Pons (tissue), 1 donor: Measurements from ENCODE around the gene TBC1D22A.
A peak's percentile ranks its signal among the peaks of the same experiment; 100 is the strongest.
"Not testable (repeated sequence)": the region's sequence is repeated elsewhere in the genome, so short reads cannot be mapped to it uniquely, and the experiment has no call there.

Experiments used
- DNase-seq: peaks from one replicate; pipeline ENCODE4 v3.0.0-alpha.2; 2016; ENCODE audit warnings: low spot score

The TBC1D22A gene

DNA sequence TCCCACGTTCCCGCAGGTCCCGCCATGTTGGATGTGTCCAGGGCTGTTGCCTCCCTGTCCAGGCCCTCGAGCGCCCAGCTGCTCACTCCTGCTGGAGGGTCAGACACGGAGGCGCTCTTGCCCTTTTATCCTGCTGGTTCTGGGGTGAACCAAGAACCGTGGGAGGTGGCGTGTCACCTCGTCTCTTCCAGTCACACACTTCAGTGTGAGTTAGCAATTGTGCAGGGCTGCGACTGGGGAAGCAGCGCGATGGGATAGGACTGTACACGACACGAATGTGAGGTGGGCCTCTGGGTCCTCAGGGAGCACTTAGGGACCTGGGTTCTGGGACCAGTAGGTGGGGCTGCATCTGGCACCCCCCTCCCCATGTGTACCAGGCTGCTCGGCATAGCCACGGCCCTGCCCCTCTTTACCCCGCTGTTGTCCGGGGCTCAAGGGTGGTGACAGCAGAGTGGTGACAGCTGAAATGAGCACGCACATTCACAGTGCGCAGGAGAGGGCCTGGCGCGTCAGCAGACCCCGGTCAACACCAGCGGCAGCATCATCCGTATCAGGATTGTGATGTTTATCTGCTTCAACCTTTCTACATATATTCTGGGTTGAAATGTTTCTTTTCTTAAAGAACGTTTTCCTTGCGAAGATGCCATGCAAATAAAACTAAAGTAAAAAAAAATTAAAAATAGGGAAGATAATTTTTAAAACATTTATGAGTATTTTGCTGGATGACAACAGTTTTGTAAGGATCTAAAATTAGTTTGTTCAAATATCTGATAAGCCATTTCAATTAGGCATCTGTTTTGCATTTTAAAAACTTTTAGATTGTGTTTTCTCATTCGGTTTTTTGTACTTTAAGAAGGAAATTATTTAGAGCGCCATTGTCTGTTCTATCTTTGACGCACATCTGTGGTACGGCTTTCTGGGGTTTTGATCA is 210.7 kb downstream of the TBC1D22A start:
- no peak for DNase-seq

- no peak for DNase-seq
Observed at GRCh38 chr22:46974077-46974476, 211.6 kb downstream of the TBC1D22A start.

DNA sequence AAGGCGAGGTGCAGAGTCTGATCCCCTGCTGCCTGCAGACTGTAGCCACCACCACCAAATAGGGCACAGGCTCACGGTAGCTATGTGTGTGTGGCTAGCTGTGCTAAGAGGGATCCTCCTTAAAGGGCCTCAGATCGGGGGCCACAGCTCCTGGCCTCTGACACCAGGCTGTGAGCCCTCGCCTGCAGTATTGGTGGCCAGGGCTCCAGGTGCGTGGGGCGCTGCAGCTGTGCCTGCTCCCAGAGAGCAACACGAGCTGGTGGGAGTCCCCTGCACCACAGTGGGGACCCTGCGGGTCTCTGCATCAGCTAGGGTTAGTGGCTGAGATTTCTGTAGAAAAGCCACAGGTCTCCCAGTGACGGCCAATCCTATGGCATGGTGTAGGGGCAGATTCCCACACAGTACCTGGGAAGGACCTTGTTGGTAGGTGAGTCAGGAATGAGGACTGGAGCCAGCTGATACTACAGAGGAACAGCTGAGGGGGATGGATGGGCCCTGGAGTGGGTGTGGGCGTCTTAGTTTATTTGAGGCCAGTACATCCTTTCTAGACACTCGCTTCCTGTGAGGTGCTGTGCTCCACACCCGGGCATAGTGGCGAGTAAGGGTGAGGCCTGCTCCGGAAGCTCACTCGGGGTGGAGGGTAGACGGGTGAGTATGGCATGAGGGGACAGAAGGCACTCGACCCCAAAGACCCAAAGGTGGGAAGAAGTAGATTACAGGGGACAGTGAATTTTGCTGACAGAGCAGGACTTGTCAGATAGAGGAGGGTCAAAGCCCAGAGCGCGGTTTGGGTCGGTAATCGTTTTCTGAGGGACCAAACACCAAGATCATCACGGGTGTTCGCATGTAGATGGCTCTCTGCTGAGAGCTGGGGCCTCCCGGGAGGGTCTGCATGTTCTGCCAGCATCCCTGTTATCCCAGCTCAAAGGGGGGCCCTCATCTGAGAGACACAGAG is 212.5 kb downstream of the TBC1D22A start:
- no peak for DNase-seq

DNA sequence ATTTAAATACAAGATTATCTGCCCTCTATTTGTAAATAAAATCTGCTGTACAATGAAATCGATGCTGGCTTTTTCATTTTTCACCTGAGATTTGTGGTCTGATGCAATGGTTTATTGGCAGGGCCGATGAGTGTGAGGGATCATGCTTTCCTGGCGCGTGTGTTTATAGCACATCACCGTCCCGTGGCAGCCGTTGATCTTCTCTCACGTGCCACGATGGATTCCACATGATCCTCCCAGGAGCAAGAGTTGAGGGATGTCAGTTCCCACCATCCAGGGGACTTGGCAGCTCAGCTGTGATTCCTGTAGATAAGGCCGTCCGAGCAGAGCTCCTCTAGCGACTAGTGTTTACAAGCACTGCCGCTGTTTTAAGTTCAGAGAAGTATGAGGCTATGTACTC is 213.7 kb downstream of the TBC1D22A start:
- DNase-seq = no peak

GRCh38 chr22:46976598-46976997 is 214.1 kb downstream of the TBC1D22A start:
- peak; percentile 6 for DNase-seq

DNA sequence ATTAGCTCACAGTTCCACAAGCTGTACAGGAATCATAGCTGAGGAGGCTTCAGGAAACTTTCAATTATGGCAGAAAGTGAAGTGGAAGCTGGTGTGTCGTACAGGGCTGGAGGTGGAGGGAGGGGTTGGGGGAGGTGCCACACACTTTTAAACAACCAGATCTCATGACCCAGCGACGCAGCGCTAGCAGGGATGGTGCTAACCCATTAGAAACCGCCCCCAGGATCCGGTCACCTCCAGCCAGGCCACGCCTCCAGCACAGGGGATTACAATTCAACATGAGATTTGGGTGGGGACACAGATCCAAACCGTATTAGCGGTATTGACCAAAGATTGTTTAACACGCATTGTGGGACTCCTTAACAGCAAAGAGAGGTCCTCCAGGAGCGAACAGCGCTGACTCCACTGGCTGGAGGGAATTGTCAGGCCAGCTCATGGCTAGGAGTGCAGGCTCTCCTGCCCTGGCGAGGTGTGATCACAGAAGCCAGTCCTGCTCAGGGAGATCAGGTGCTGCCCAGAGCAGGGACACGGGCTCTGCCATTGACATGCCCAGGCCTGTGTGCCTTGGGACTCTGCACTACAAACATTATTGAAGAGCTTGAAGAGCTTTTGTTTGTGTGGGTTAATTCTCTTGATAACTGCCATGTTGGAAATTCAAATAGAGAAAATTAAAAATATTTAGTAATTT is 215.3 kb downstream of the TBC1D22A start:
- no peak for DNase-seq

DNA sequence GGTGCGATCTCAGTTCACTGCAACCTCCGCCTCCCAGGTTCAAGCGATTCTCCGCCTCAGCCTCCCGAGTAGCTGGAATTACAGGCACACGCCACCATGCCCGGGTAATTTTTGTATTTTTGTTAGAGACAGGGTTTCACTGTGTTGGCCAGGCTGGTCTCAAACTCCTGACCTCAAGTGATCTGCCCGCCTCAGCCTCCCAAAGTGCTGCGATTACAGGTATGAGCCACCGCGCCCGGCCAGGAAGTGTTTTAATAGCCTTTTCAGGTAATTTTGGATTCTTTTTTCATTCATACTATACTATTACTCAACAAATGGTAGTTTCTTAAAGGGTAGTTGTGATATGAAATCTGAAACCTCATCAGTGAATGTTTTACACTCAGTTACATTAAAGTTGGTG is 216.2 kb downstream of the TBC1D22A start:
- not testable (repeated sequence) for DNase-seq

DNA sequence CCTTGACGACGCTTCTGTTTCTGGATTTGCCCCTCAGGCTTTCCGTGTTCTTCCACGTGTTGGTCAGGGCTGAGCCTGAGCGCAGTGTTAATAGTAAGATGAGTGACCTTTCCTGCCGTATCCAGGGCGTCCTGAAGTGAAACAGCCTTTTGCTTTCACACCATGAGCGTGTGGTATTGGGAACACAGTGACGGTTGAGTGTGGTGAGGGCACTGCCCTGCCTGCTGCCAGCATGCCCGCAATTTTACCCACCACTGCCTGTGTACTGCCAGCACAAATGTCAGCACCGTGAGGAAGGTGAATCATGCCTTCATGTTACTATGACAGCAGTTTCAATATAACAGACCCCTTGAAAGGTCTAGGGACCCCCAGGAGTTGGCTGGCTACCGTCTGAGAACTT is 217.1 kb downstream of the TBC1D22A start:
- DNase-seq = no peak

GRCh38 chr22:46980392-46980791 is 217.9 kb downstream of the TBC1D22A start:
- DNase-seq = no peak

DNA sequence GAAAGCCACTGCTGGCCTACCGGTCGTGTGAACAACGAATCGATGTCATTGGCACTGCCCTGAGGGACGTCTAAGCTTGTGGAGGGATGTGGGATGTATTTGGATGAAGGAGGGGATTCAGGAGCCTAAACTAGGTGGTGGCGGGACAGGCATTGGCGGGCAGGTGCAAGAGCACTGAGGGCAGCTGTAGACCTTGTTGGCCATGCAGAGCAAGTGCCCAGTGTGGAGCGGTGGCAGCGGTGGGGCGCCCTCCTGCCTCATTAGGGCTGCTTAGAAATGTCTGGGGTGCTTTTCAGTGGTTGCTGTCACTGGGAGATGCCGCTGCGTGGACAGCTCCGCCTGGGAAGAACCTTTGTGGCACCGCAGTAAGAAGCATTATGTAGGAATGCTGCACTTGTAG is 220.2 kb downstream of the TBC1D22A start:
- no peak for DNase-seq

DNA sequence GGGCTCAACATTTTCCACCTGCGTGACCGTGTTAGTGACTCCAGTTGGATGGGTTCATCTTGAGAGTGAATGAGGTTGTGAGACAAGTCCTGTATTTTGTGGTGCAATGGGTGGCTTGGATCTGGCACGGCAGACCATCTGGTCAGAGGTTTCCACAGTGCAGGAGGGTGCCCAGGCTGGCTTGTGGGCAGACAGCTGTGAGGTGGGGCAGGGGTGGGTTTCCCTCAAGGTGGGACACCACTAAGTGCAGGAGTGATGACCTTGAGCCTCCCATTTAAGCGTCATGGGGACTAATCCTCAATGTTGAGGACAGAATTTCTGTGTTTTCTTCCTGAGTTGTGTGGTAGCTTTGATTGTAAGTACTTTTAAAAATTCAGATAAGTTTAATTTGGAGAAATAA is 220.6 kb downstream of the TBC1D22A start:
- no peak for DNase-seq

GRCh38 chr22:46984751-46985506 is 222.5 kb downstream of the TBC1D22A start:
- no peak for DNase-seq

- DNase-seq = no peak
Observed at GRCh38 chr22:46985507-46985882, 223.0 kb downstream of the TBC1D22A start.

- DNase-seq = no peak
Observed at GRCh38 chr22:46986788-46987187, 224.3 kb downstream of the TBC1D22A start.

- DNase-seq = no peak
Observed at GRCh38 chr22:46990937-46991550, 228.6 kb downstream of the TBC1D22A start.

GRCh38 chr22:46991666-46992065 is 229.2 kb downstream of the TBC1D22A start:
- DNase-seq = no peak

- no peak for DNase-seq
Observed at GRCh38 chr22:46992121-46992731, 229.8 kb downstream of the TBC1D22A start.

GRCh38 chr22:46993633-46994032 is 231.2 kb downstream of the TBC1D22A start:
- DNase-seq = no peak

DNA sequence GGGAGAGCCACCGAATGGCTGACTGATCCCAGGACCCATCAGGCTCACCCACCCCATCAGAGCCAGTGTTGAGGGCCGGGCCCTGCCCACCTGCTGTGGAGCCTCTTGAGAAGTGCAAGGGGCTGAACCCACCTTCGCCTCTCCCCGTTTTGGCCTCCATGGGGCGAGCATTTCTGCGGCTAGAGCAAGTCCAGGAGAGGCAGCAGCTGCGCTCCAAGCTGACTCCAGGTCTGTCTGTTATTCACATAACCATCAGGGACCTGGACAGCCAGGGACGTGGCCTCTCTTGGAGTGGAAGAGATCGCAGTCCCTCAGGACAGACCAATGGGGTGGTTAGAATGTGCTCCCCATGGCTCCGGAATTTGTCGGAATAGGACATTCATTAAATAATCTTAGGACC is 231.8 kb downstream of the TBC1D22A start:
- DNase-seq = no peak

- no peak for DNase-seq
Observed at GRCh38 chr22:46994983-46995382, 232.5 kb downstream of the TBC1D22A start.
